GM12875 (cell line): ENCODE results near the gene GRIK2.

Experiments
- H3K4me3 ChIP-seq: one replicate; pipeline ENCODE4 v1.5.1; 2011; ENCODE audit warnings: low read depth, low read length, control low read depth
- CTCF ChIP-seq: IDR thresholded peaks from 2 replicates; pipeline ENCODE4 v1.5.1; 2011; ENCODE audit warnings: low read depth, mild to moderate bottlenecking, control low read depth, inconsistent platforms, low read length, moderate library complexity, borderline replicate concordance; ENCODE audit not compliant: insufficient read depth

Gene GRIK2

GRCh38 chr6:101803136-101803535, 409.6 kb downstream of the GRIK2 start:
- H3K4me3 ChIP-seq = no peak overlapping the region
- no peak for TF ChIP-seq CTCF

DNA sequence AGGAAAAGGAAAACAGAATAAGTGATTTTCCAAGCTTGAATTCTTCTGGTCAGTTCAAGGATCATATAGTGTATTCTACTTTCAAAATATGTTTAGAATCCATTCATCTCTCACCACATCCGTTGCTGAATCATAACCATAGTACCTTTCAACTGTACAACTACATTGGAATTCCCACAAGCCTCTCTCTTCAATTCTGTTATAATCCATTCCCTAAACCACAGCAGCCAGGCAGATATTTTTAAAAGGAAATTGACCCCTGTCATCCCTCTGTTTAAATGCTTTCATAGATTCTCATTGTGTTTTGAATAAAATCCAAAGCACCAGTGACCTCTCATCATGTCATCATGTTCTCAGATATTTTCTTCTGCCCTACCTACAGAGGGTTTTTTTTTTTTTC, 412.7 kb downstream of the GRIK2 start:
- TF ChIP-seq CTCF = no peak
- no peak overlapping the region for H3K4me3 ChIP-seq

DNA sequence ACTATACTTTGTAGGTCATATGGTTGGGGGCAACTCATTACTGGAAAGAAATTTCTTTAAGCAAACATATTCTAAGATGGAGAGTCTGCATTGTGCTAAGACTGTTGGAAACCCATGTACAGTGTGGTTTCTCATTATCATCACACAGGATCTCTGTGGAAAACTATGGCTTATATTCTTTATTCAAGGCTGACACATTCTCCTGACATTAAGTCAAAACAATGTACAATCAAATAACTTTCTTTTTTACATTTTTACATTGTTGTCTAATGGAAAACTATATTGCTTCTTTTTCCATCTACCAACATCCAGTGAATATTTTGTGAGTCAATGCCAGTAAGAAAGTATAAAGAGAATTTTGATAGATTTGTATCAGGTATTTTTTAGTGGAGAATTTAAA, 417.6 kb downstream of the GRIK2 start:
- no peak for TF ChIP-seq CTCF
- H3K4me3 ChIP-seq = no peak overlapping the region

- no peak overlapping the region for H3K4me3 ChIP-seq
- no peak for TF ChIP-seq CTCF
Measured at GRCh38 chr6:101816716-101817115, 423.2 kb downstream of the GRIK2 start.

DNA sequence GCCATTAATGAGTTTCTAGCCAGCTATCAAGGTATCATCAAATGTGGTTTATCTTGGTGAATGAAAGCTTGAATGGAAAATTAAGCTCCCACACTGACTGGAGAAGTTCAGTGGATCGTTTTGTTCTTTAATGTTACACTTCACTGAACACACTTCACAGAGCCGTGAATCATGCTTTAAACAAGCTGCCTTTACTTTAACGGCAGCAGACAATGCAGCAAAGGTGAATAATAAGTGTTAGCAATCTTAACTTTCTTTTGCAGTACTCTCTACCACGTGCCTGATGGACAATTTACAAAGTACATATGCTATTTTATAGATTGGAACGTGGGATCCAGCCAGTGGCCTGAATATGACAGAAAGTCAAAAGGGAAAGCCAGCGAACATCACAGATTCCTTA, 424.5 kb downstream of the GRIK2 start:
- H3K4me3 ChIP-seq = no peak overlapping the region
- TF ChIP-seq CTCF = no peak

DNA sequence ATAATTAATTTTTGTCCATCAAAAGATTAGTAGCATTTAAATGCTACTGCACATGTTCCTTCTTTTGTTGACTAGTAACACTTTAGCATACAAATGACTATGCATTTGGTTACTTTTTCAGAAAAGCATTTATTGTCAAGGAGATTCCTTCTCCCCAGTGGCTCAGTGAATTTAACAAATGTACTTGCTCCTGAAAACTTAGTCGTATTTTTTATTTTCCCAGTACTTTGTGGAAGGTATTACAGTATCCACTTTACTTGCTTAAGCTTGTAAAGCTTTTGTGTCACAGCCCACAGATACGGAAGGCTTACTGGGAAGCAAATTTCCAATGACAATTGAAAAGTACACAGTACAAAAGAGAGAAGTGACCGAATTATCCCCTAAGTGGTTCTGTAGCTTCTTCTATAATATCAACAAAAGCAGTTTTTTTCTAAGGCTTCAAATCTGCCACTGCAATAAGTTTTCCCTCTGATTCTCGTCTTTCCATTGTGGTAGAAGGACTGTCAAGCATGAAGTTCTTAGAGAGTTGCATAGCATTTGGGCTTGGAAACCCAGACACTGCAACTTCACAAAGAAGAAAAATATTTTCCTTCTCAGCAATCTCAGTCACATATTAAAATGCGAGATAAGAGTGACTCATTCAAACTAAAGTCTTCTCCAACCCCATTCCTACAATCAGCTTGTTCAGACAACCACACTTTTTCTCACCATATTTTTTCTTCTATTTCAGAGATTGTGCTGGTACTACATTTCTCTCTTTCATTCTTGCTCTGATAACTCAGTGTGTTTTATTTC, 431.2 kb downstream of the GRIK2 start:
- no peak overlapping the region for H3K4me3 ChIP-seq
- no peak for TF ChIP-seq CTCF

GRCh38 chr6:101826269-101826668, 432.8 kb downstream of the GRIK2 start:
- H3K4me3 ChIP-seq = no peak overlapping the region
- TF ChIP-seq CTCF = no peak
